NCI-H2081 (cell line): ENCODE measurements around the gene IL24.

Source experiments
- DNase-seq, 2 experiments: peaks; one replicate each; lab custom pipeline; 2025; lab: John Stamatoyannopoulos, UW

The IL24 gene

GRCh38 chr1:206953126-206953525, 55.9 kb downstream of the IL24 start:
- no peak for DNase-seq

GRCh38 chr1:206953626-206954025, 56.4 kb downstream of the IL24 start:
- DNase-seq = no peak
